C4-2B (cell line): Measurements from ENCODE around the gene CEACAM3.

ENCODE experiments used
- CTCF ChIP-seq: fragments of 450-650 bp; conservative IDR thresholded peaks from 2 replicates; pipeline ENCODE4 v1.5.1; 2017; ENCODE audit warnings: mild to moderate bottlenecking
- ZFX ChIP-seq: fragments of 450-650 bp; IDR thresholded peaks from 2 replicates; pipeline ENCODE4 v1.6.1; 2017

GRCh38 chr19:41746593-41747227, 49.7 kb upstream of the CEACAM3 start:
- peak; percentile 62 for TF ChIP-seq CTCF
- TF ChIP-seq ZFX, result no peak
